ENCODE data around the gene PRKG1. TPM values are rescaled to one million over a fixed set of nuclear protein-coding genes. Genes with fewer than 3 reads are reported as not detected.
"Not testable (repeated sequence)": the region's sequence is repeated elsewhere in the genome, so short reads cannot be mapped to it uniquely, and the experiment has no call there.

The PRKG1 gene
- polyA plus RNA-seq, 3 donors, result not detected

DNA sequence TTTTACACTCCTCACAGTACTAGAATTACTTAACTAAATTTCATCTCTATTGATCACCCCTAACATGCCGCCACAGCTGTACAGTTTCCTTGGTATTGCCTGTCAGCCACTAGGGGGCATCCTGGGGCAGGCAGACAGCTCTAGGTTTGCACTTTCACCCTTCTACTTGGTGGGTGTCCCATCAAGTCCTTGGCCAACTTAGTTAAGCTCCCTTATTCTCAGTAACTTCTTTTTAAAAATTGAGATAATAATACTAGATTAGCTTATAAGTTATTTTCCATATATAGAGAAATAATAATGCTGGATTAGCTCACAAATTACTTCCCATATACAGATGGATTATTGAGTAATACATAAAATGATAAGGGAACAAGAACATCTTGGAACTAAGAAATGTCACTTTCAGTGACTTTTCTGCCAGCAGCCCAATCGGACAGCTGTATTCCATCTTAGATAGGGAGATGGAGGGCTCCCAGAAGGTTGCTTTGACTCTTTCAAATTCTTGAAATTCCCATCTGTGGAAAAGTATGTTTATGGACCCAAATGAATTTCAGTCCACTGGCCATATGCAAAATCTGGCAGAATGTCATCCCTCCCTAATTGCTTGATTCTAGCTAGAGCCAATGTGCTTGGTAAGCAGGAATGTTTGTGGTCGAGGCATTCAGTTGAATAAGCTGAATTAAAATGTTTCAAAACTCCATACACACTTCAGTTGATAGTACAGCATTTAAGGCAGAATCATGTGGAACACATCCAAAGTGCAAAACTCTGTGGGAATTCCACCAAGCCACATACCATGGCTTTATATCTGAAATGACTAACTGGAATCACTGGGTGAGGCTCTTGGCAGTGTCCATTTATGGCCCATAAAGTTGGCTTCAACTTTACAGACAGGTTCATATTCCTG is 315.4 kb downstream of the PRKG1 start:
- Mint-ChIP-seq H3K4me3 (no peak overlapping the region), H3K9me3 (no peaks in the 10 kb centered on the region), H3K4me1 (no peaks in the 10 kb centered on the region), H3K36me3 (no peaks in the 10 kb centered on the region), H3K27me3 (ENCODE audit: low read depth in 3 of 3) (no peaks in the 10 kb centered on the region), H3K27ac (peak overlapping the region in 1 of 7 donors; percentile 2)
- H3K9ac ChIP-seq (ENCODE audit: insufficient read depth, low read length, poor library complexity, severe bottlenecking), result no peak overlapping the region
- no peaks in the 10 kb centered on the region for H3K4me1 ChIP-seq (ENCODE audit: control insufficient read depth in 1 of 2, insufficient read depth in 2 of 2, low read length in 2 of 2)
- H3K4me2 ChIP-seq (replicated peaks; ENCODE audit: extremely low read depth, low read length, poor library complexity, severe bottlenecking), result no peak overlapping the region
- H3K36me3 ChIP-seq (replicated peaks in 1 of 2; ENCODE audit: control insufficient read depth in 1 of 2, insufficient read depth in 2 of 2, low read length in 2 of 2), result no peaks in the 10 kb centered on the region
- H3K27ac ChIP-seq (ENCODE audit: low read depth in 1 of 2, low read length in 2 of 2), result no peak overlapping the region
- H3K27me3 ChIP-seq (ENCODE audit: control insufficient read depth in 2 of 2, insufficient read depth in 2 of 2, low read length in 2 of 2), result no peaks in the 10 kb centered on the region
- H3K4me3 ChIP-seq (replicated peaks in 1 of 3; ENCODE audit: low read depth in 2 of 3, low read length in 3 of 3), result no peak overlapping the region
- H2AFZ ChIP-seq (ENCODE audit: insufficient read depth, low read depth, low read length, poor library complexity, severe bottlenecking), result no peak overlapping the region
- H3K79me2 ChIP-seq (ENCODE audit: insufficient read depth, low read length), result no peaks in the 10 kb centered on the region
- no peaks in the 10 kb centered on the region for H4K20me1 ChIP-seq (ENCODE audit: insufficient read depth, low read length)
- TF ChIP-seq, protein P1, sequence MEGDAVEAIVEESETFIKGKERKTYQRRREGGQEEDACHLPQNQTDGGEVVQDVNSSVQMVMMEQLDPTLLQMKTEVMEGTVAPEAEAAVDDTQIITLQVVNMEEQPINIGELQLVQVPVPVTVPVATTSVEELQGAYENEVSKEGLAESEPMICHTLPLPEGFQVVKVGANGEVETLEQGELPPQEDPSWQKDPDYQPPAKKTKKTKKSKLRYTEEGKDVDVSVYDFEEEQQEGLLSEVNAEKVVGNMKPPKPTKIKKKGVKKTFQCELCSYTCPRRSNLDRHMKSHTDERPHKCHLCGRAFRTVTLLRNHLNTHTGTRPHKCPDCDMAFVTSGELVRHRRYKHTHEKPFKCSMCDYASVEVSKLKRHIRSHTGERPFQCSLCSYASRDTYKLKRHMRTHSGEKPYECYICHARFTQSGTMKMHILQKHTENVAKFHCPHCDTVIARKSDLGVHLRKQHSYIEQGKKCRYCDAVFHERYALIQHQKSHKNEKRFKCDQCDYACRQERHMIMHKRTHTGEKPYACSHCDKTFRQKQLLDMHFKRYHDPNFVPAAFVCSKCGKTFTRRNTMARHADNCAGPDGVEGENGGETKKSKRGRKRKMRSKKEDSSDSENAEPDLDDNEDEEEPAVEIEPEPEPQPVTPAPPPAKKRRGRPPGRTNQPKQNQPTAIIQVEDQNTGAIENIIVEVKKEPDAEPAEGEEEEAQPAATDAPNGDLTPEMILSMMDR (IDR thresholded peaks at IDR 0.05), result peak; percentile 64
- intact Hi-C loops (cut with micrococcal nuclease), result no loop called here
- no peak for DNase-seq
- 100% methylated on average over 2 of the region's 3 CpGs for WGBS (ENCODE audit: insufficient coverage)
- no peaks in the 10 kb centered on the region for H3K9me3 ChIP-seq (replicated peaks in 1 of 2; ENCODE audit: control insufficient read depth in 1 of 2, insufficient read depth in 1 of 2, low read length in 2 of 2)

DNA sequence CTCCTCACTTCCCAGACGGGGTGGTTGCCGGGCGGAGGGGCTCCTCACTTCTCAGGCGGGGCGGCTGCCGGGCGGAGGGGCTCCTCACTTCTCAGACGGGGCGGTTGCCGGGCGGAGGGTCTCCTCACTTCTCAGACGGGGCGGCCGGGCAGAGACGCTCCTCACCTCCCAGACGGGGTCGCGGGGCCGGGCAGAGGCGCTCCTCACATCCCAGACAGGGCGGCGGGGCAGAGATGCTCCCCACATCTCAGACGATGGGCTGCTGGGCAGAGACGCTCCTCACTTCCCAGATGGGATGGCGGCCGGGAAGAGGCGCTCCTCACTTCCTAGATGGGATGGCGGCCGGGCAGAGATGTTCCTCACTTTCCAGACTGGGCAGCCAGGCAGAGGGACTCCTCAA is 318.7 kb downstream of the PRKG1 start:
- H3K27ac Mint-ChIP-seq; H3K27me3 Mint-ChIP-seq (ENCODE audit: low read depth in 3 of 3); H3K27me3 ChIP-seq (ENCODE audit: control insufficient read depth in 2 of 2, insufficient read depth in 2 of 2, low read length in 2 of 2); H3K4me1 ChIP-seq (ENCODE audit: control insufficient read depth in 1 of 2, insufficient read depth in 2 of 2, low read length in 2 of 2); H3K9me3 ChIP-seq (replicated peaks in 1 of 2; ENCODE audit: control insufficient read depth in 1 of 2, insufficient read depth in 1 of 2, low read length in 2 of 2); H2AFZ ChIP-seq (ENCODE audit: insufficient read depth, low read depth, low read length, poor library complexity, severe bottlenecking); H3K27ac ChIP-seq (ENCODE audit: low read depth in 1 of 2, low read length in 2 of 2); H4K20me1 ChIP-seq (ENCODE audit: insufficient read depth, low read length); H3K4me1 Mint-ChIP-seq; H3K9ac ChIP-seq (ENCODE audit: insufficient read depth, low read length, poor library complexity, severe bottlenecking); H3K36me3 Mint-ChIP-seq; DNase-seq; H3K4me2 ChIP-seq (replicated peaks; ENCODE audit: extremely low read depth, low read length, poor library complexity, severe bottlenecking); H3K36me3 ChIP-seq (replicated peaks in 1 of 2; ENCODE audit: control insufficient read depth in 1 of 2, insufficient read depth in 2 of 2, low read length in 2 of 2); H3K4me3 ChIP-seq (replicated peaks in 1 of 3; ENCODE audit: low read depth in 2 of 3, low read length in 3 of 3); H3K4me3 Mint-ChIP-seq; H3K79me2 ChIP-seq (ENCODE audit: insufficient read depth, low read length); H3K9me3 Mint-ChIP-seq; intact Hi-C loops (cut with micrococcal nuclease): not testable (repeated sequence)
- WGBS (ENCODE audit: insufficient coverage), result 100% methylated on average over 12 of the region's 29 CpGs
